Keratinocyte (primary cell): ENCODE data around the gene CNKSR3.

Experiments
- EZH2 ChIP-seq: IDR thresholded peaks from one replicate; pipeline ENCODE4 v1.6.1; 2012; ENCODE audit warnings: inconsistent platforms, mild to moderate bottlenecking, low read length, moderate library complexity
- TF ChIP-seq, protein P1 (sequence below), 3 experiments: IDR thresholded peaks in 1 of 3; conservative IDR thresholded peaks in 1 of 3; optimal IDR thresholded peaks in 1 of 3; 2 replicates in 2 of 3; 3 replicates in 1 of 3; pipeline versions ENCODE3 to v1.5.1; 2011; ENCODE audit warnings: low read length in 3 of 3, mild to moderate bottlenecking in 3 of 3, moderate library complexity in 2 of 3, control low read depth in 1 of 3, inconsistent platforms in 1 of 3; ENCODE audit not compliant: insufficient read depth in 2 of 3; ENCODE audit errors: extremely low read depth in 1 of 3

DNA sequence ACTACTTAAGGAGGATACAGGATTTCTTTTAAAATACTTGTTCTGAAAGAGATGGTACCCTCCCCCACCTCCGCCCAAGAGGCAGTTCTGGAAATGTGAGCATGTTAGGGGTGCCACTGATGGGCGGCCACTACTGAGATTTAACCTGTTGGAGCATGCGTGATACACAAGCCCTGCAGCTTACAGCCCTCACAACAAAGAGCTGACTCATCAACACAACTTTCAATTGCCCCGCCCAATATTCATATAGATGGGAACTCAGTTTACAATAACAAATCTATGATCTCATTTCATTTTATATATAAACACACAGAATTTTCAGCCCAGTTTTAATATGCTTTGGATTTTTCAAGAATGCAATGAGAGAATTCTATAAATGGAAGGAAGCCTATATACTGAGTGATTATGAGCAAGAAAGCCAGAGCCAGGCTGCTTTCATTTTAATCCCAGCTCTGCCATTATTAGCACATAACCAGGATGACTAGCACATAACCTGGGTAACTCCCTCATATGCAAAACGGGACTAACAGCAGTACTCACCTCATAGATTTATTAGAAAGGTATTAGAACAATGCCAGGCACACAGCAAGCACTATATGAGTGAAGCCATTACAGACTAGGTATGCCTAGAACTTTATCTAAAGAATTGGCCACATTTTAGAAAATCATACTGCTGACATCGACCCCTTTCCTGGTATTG is 108.3 kb downstream of the CNKSR3 start:
- TF ChIP-seq, protein P1, sequence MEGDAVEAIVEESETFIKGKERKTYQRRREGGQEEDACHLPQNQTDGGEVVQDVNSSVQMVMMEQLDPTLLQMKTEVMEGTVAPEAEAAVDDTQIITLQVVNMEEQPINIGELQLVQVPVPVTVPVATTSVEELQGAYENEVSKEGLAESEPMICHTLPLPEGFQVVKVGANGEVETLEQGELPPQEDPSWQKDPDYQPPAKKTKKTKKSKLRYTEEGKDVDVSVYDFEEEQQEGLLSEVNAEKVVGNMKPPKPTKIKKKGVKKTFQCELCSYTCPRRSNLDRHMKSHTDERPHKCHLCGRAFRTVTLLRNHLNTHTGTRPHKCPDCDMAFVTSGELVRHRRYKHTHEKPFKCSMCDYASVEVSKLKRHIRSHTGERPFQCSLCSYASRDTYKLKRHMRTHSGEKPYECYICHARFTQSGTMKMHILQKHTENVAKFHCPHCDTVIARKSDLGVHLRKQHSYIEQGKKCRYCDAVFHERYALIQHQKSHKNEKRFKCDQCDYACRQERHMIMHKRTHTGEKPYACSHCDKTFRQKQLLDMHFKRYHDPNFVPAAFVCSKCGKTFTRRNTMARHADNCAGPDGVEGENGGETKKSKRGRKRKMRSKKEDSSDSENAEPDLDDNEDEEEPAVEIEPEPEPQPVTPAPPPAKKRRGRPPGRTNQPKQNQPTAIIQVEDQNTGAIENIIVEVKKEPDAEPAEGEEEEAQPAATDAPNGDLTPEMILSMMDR (optimal IDR thresholded peaks at IDR 0.05 in 1 of 3, IDR thresholded peaks at IDR 0.05 in 1 of 3, conservative IDR thresholded peaks at IDR 0.05 in 1 of 3; ENCODE audit: extremely low read depth in 1 of 3, insufficient read depth in 2 of 3, low read length in 3 of 3) = no peak
- TF ChIP-seq EZH2 = no peak
